Activated T-helper 1 cell treated with Interleukin-2 at 50 U/mL for 16 hours (primary cell): ENCODE results near the gene FAM237A.

Source experiments
- DNase-seq: peaks from one replicate; pipeline ENCODE4 v3.0.0-alpha.2; 2020; ENCODE audit warnings: low read depth

FAM237A gene

DNA sequence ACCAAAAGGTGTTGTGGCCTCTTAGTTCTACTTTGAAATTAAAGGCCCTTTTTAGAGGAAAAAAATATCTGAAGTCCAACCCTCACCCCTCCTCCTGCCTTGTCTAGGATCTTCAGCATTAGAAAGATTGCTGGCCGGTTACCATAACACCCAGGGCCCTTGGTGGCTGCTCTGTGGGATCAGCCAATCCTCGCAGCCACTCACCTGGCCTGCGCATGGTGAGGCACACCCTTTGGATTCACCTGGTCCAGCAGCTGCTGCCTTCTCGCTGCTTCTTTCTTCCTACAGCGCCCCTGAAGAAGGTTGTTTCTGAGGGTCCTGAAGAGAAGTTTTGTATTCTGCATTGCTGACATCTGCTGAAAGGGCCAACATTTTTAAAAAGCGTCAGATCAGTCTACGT is 50.7 kb downstream of the FAM237A start:
- DNase-seq = no peak

DNA sequence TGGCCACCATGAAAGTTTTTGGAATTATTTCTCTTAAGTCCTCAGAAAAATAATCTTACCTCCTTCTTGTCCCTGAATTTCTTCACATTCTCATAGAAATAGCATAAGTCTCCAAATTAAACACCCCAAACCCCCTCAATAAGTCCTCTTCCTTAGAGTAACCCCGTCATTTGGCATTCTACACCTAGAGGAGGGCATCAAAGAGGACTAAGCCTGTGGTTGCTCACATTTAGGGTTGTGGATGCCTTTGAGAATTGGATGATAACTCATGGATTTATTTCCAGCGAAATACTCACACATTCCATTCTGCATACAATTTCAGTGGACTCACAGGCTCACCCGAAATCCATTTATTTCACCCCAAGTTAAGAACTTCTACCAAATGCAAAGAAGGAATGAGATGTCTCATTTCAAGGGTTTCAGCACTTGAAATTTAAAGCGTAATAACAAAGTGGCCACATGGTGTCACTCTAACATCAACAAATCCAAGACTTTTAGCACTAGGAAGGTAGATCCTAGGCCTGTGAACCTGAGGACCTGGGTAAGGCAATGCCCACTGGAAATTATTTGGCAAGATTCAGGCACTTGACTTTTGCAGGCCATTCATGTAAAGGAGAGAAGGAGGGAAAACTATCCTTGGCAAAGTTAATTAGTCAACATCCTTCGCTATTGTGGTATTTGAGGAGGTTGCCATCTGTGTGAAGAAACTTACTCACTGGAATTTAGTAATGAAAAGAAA is 51.3 kb downstream of the FAM237A start:
- DNase-seq = no peak

DNA sequence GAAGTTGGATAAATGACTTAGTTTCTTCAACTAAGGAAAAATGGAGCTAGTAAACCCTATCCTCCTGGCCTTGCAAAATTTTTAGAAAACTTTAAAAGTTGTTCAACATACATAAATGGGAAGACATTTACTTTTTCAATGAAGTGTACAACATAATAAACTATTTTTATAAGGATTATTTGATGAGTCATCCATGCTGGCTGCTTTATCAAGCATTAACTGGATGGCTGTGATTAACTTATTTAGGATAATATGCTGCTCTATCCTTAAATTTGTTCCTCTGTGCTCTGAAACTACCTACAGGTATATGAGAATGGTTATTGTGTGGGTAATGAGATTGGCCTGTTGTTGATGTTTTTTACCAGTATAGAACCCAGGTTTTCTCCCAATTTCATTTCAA is 54.6 kb downstream of the FAM237A start:
- no peak for DNase-seq

DNA sequence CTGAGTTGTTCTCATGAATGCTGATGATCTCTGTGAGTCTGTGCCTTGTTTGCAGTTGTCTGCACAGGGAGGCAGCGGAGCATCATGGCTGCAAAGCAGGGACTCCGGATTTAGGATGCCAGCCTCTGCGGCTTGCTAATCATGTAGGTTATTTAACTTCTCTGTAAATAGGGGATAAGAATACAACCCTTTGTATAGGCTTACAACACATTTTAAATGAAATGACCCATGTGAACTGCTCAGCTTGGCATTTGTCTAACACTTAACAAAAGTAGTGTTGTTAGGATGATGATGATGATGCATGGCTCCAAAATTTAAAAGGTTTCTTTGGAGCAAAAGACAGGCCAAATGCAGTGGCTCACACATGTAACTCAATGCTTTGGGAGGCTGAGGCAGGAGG is 56.5 kb downstream of the FAM237A start:
- DNase-seq = no peak
